Endothelial cell of umbilical vein (primary cell): Measurements from ENCODE around the gene NHS. TPM values are rescaled to one million over a fixed set of nuclear protein-coding genes. Genes with fewer than 3 reads are reported as not detected.

Experiments used
- BruUV-seq: library from RNA; stranded (reverse); fragments of 400-500 nt; replicated peaks from 2 replicates; lab custom pipeline; 2021; lab: Mats Ljungman, UMichigan
- CTCF ChIA-PET: fragments of 300-600, 350-600 bp; sonication (Branson Sonifier 250); formaldehyde crosslinking; loops from one replicate; lab custom pipeline; 2021; ENCODE audit warnings: antibody characterized with exemption, inconsistent platforms; lab: Charles Lee
- POLR2A ChIA-PET: fragments of 300-600, 350-600 bp; sonication (Branson Sonifier 250); formaldehyde crosslinking; loops from one replicate; lab custom pipeline; 2021; ENCODE audit warnings: antibody characterized with exemption, inconsistent platforms; lab: Charles Lee
- DNase-seq: peaks from one replicate; pipeline ENCODE4 v3.0.0-alpha.2; 2011; ENCODE audit warnings: low read depth, low spot score
- FAIRE-seq: peaks from 2 replicates; lab custom pipeline; 2011; peaks lifted over from hg19 to GRCh38; lab: Jason Lieb, UNC
- H2AFZ ChIP-seq: 2 replicates; pipeline ENCODE4 v1.6.0; 2012; ENCODE audit warnings: low read depth, low read length, control low read depth, inconsistent platforms
- H3K27ac ChIP-seq: 2 replicates; pipeline ENCODE4 v1.5.1; 2011; ENCODE audit warnings: low read depth, mild to moderate bottlenecking, control low read depth, low read length, moderate library complexity; ENCODE audit not compliant: insufficient read depth
- H3K27me3 ChIP-seq, 2 experiments: 2 replicates each; pipeline versions ENCODE4 v1.6.0 to v1.6.1; 2011; ENCODE audit warnings: low read length in 2 of 2, mixed read lengths in 1 of 2; ENCODE audit not compliant: control insufficient read depth in 2 of 2, insufficient read depth in 2 of 2
- H3K36me3 ChIP-seq, 2 experiments: 2 replicates in 1 of 2; 3 replicates in 1 of 2; pipeline ENCODE4 v1.5.1; 2011; ENCODE audit warnings: low read length in 2 of 2, mild to moderate bottlenecking in 1 of 2, moderate library complexity in 1 of 2; ENCODE audit not compliant: control insufficient read depth in 2 of 2, insufficient read depth in 2 of 2; ENCODE audit errors: extremely low read depth in 1 of 2
- H3K4me1 ChIP-seq: 3 replicates; pipeline ENCODE4 v1.5.1; 2011; ENCODE audit warnings: mild to moderate bottlenecking, low read length; ENCODE audit not compliant: control insufficient read depth, insufficient read depth; ENCODE audit errors: extremely low read depth
- H3K4me2 ChIP-seq: 2 replicates; pipeline ENCODE4 v1.6.1; 2011; ENCODE audit warnings: low read length, control low read depth, mixed read lengths; ENCODE audit not compliant: insufficient read depth
- H3K4me3 ChIP-seq, 3 experiments: fragments of 200-600 bp in 1 of 3; sonication (generic), shearing (Covaris generic) in 1 of 3; replicated peaks in 1 of 3; 2 replicates each; pipeline ENCODE4 v1.5.1; 2011 to 2016; ENCODE audit warnings: control low read depth in 3 of 3, low read length in 3 of 3, mild to moderate bottlenecking in 2 of 3, inconsistent platforms in 1 of 3, low read depth in 1 of 3, moderate library complexity in 1 of 3; ENCODE audit not compliant: insufficient read depth in 1 of 3
- H3K79me2 ChIP-seq: 2 replicates; pipeline ENCODE4 v1.6.0; 2012; ENCODE audit warnings: low read length, inconsistent platforms; ENCODE audit not compliant: control insufficient read depth, insufficient read depth
- H3K9ac ChIP-seq: replicated peaks from 2 replicates; pipeline ENCODE3; 2011; ENCODE audit warnings: low read length, control low read depth; ENCODE audit not compliant: insufficient read depth; ENCODE audit errors: extremely low read depth
- H3K9me1 ChIP-seq: replicated peaks from 3 replicates; pipeline ENCODE4 v1.6.0; 2011; ENCODE audit warnings: mild to moderate bottlenecking, low read length; ENCODE audit not compliant: control insufficient read depth, insufficient read depth; ENCODE audit errors: extremely low read depth
- H3K9me3 ChIP-seq: replicated peaks from 2 replicates; pipeline ENCODE4 v1.5.1; 2012; ENCODE audit warnings: low read length, inconsistent platforms; ENCODE audit not compliant: control insufficient read depth, insufficient read depth
- H4K20me1 ChIP-seq: replicated peaks from 2 replicates; pipeline ENCODE3; 2011; ENCODE audit warnings: mild to moderate bottlenecking, low read length; ENCODE audit not compliant: control insufficient read depth, insufficient read depth; ENCODE audit errors: extremely low read depth
- CTCF ChIP-seq, 2 donors: IDR thresholded peaks; 1 replicate in 1 of 2; 2 replicates in 1 of 2; pipeline ENCODE4 v1.5.1; 2011; ENCODE audit warnings: low read length in 2 of 2, mild to moderate bottlenecking in 2 of 2, moderate library complexity in 2 of 2, control low read depth in 1 of 2, inconsistent platforms in 1 of 2, low read depth in 1 of 2; ENCODE audit not compliant: insufficient read depth in 1 of 2; ENCODE audit errors: extremely low read depth in 1 of 2
- EZH2 ChIP-seq: IDR thresholded peaks from 2 replicates; pipeline ENCODE4 v1.6.1; 2012; ENCODE audit warnings: borderline replicate concordance, low read depth, mild to moderate bottlenecking, moderate library complexity, low read length, inconsistent platforms; ENCODE audit not compliant: severe bottlenecking
- FOS ChIP-seq: IDR thresholded peaks from 2 replicates; pipeline ENCODE4 v1.6.1; 2011; ENCODE audit warnings: mild to moderate bottlenecking, low read length, moderate library complexity, borderline replicate concordance; ENCODE audit not compliant: insufficient read depth
- GATA2 ChIP-seq: IDR thresholded peaks from 2 replicates; pipeline ENCODE4 v1.7.0; 2011; ENCODE audit warnings: low read depth, mild to moderate bottlenecking, moderate library complexity, mixed read lengths, low read length; ENCODE audit not compliant: insufficient read length, insufficient read depth
- JUN ChIP-seq: IDR thresholded peaks from 2 replicates; pipeline ENCODE4 v1.6.1; 2011; ENCODE audit warnings: borderline replicate concordance, low read depth; ENCODE audit not compliant: insufficient read length, insufficient read depth
- MYC ChIP-seq: IDR thresholded peaks from one replicate; pipeline ENCODE4 v1.6.1; 2011; ENCODE audit warnings: mild to moderate bottlenecking, low read depth, low read length
- POLR2A ChIP-seq: IDR thresholded peaks from 2 replicates; pipeline ENCODE4 v1.6.1; 2012; ENCODE audit warnings: low read depth, mild to moderate bottlenecking, control low read depth, low read length
- POLR2AphosphoS5 ChIP-seq: IDR thresholded peaks from 2 replicates; pipeline ENCODE4 v1.6.1; 2012; ENCODE audit warnings: low read depth, mild to moderate bottlenecking, control low read depth, low read length, moderate library complexity; ENCODE audit not compliant: insufficient read depth
- dilution Hi-C: fragments of 300-500 bp; cut with MboI; formaldehyde crosslinking; loops from one replicate; pipeline ENCODE4 v1.15.0; 2019; ENCODE audit warnings: low sequenced_read_pairs; ENCODE audit not compliant: extremely low pct_ligation_motif_present
- intact Hi-C: fragments of 100-400 bp; cut with micrococcal nuclease; formaldehyde crosslinking; loops from one replicate; pipeline ENCODE4 v1.10.0; 2022
- polyA plus RNA-seq, 4 experiments: library from polyadenylated mRNA; depleted of rRNA in 3 of 4; stranded (reverse) in 3 of 4; unstranded in 1 of 4; fragments of >200 nt; gene quantifications; 2 replicates each; pipeline versions ENCODE4 v1.2.1 to v1.2.3, GENCODE V29; 2011 to 2012; ENCODE audit warnings: missing spikeins in 1 of 4
- total RNA-seq: library from RNA; stranded (reverse); gene quantifications from 2 replicates; pipeline ENCODE4 v1.2.3, GENCODE V29; 2021
- TF ChIP-seq, protein P1 (sequence below): IDR thresholded peaks from 2 replicates; pipeline ENCODE4 v1.6.1; 2011; ENCODE audit not compliant: insufficient read depth, insufficient read length

The NHS gene
- total and polyA plus RNA-seq, 2 donors (not counting 3 experiments of a cell fraction or from before 2014, with no cell fraction given) = 0.07 to 0.46 TPM

DNA sequence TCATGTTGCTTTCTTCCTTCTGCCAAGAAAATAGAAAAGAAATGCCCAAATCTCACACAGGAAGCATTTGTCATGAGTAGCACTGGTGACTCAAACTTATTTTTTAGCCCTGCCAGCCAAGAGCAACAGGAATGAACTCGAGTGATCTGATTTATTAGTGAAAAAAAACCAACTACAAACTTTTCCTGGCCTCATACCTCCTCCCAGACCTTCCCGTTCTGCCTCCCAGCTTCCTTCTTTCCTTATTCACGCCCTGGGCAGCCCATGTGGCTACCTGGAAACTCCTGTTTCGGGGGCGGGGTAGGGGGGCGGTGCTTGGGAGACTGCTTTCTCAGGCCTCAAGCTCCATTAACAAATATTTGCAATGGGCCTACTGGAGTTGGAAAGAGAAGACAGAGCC is 178.5 kb downstream of the NHS start:
- no peaks in the 10 kb centered on the region for H4K20me1 ChIP-seq
- H3K36me3 ChIP-seq = no peaks in the 10 kb centered on the region
- ChIA-PET CTCF (interaction anchor here (0.6 to 2.2 kb wide), 2 partner anchors 14 to 38 kb away, joined by 3 to 9 read pairs; no protein-coding TSS in a partner anchor), POLR2A (no interaction called here)
- no TSS peak for BruUV-seq
- no peaks in the 10 kb centered on the region for H3K9me1 ChIP-seq
- peak overlapping the region; percentile 21 for H3K4me2 ChIP-seq
- no peaks in the 10 kb centered on the region for H3K79me2 ChIP-seq
- peak; percentile 99 for FAIRE-seq
- intact Hi-C loops = no loop called here
- no peaks in the 10 kb centered on the region for H3K9me3 ChIP-seq
- peak; percentile 85 for DNase-seq
- H3K4me3 ChIP-seq = no peak overlapping the region
- peak overlapping the region; percentile 31 for H2AFZ ChIP-seq
- H3K4me1 ChIP-seq = peaks cover 17% of the 10 kb centered on the region
- no peak overlapping the region for H3K9ac ChIP-seq
- no peaks in the 10 kb centered on the region for H3K27me3 ChIP-seq
- dilution Hi-C loops = no loop called here
- H3K27ac ChIP-seq = peak overlapping the region; percentile 30
- TF ChIP-seq POLR2AphosphoS5 = peak; percentile 45
- peak; percentile 70 for TF ChIP-seq FOS
- TF ChIP-seq, protein P1, sequence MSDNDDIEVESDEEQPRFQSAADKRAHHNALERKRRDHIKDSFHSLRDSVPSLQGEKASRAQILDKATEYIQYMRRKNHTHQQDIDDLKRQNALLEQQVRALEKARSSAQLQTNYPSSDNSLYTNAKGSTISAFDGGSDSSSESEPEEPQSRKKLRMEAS = no peak
- no peak for TF ChIP-seq GATA2
- TF ChIP-seq MYC = no peak
- no peak for TF ChIP-seq CTCF (IDR thresholded peaks at IDR 0.05; ENCODE audit: extremely low read depth in 1 of 2, insufficient read depth in 1 of 2, low read depth in 1 of 2, low read length in 2 of 2)
- TF ChIP-seq EZH2 = no peak
- TF ChIP-seq JUN = peak; percentile 51
- TF ChIP-seq POLR2A = no peak
